Activated CD8-positive, alpha-beta memory T cell treated with anti-CD3 and anti-CD28 coated beads, Interleukin-2, amount 10 ng/mL, durations not matched to agents 7 days and 5 days (primary cell): Measurements from ENCODE around the gene SLC39A1. TPM values are rescaled to one million over a fixed set of nuclear protein-coding genes. Genes with fewer than 3 reads are reported as not detected.
"Not testable (repeated sequence)": the region's sequence is repeated elsewhere in the genome, so short reads cannot be mapped to it uniquely, and the experiment has no call there.

Experiments
- ATAC-seq: fragments of 150-1000 bp; cut with Tn5 transposase; one replicate; pipeline ENCODE4 v1.10.0; 2021; ENCODE audit warnings: moderate library complexity
- CTCF ChIA-PET: fragments of 350-600 bp; sonication (Branson Sonifier 250); formaldehyde crosslinking; loops from one replicate; lab custom pipeline; 2021; ENCODE audit warnings: antibody characterized with exemption; lab: Charles Lee
- DNase-seq: peaks from one replicate; pipeline ENCODE4 v3.0.0-alpha.2; 2020
- H3K27ac Mint-ChIP-seq: one replicate; pipeline ENCODE4 v1.8.0; 2021; ENCODE audit warnings: mild to moderate bottlenecking, mixed read lengths
- H3K27me3 Mint-ChIP-seq: one replicate; pipeline ENCODE4 v1.8.0; 2021; ENCODE audit warnings: mixed read lengths
- H3K36me3 Mint-ChIP-seq: one replicate; pipeline ENCODE4 v1.8.0; 2021; ENCODE audit warnings: mild to moderate bottlenecking, mixed read lengths
- H3K4me1 Mint-ChIP-seq: one replicate; pipeline ENCODE4 v1.8.0; 2021; ENCODE audit warnings: mixed read lengths
- H3K4me3 Mint-ChIP-seq: one replicate; pipeline ENCODE4 v1.8.0; 2021; ENCODE audit warnings: mild to moderate bottlenecking, moderate library complexity, mixed read lengths
- H3K9me3 Mint-ChIP-seq: one replicate; pipeline ENCODE4 v1.8.0; 2022; ENCODE audit warnings: low read depth, mixed read lengths
- total RNA-seq, 2 experiments: library from RNA; stranded (reverse); gene quantifications; one replicate each; pipeline ENCODE4 v1.2.3, GENCODE V29; 2021

The SLC39A1 gene
- total RNA-seq, 2 experiments from 2014 or later = 38.1 to 48.0 TPM

- Mint-ChIP-seq H3K36me3 (peaks cover 9% of the 10 kb centered on the region), H3K4me3 (peak within 1 kb of the TSS; percentile 62)
- no peak for ATAC-seq
These were observed 22.8 kb upstream of the SLC39A1 start, which contains the start of gene RAB13 for GRCh38 chr1:153985941-153986761. RAB13 (minus strand) TSS chr1:153986339; CDS start chr1:153986236, 103 bp downstream.

DNA sequence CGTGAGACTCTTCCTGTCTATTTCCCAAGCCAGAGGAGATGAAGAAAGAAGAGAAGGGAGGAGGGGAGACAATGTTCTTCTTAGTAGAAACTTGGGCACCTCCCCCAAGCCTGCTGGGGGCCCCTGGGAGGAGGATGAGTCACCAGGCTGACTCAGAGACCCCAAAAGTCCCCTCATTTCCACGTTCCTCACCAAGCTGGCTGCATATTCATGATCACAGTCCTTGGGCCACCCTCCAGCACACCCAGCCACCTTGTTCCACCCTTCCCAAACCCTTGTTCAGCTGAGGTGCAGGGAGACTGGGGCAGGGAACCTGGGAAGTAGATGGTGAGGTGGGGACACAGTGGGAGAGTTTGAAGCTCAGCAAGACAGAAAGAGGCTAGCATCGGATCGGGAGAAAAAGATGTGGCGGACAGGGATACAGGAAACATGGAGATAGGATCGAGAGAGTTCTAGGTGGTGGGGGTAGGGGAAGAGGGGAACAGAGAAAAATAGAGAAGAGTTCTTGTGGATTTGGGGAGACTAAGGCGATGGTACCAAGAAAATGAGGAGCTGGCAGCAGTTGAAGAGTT, 22.1 kb upstream of the SLC39A1 start:
- Mint-ChIP-seq H3K9me3 (peaks cover 1% of the 10 kb centered on the region), H3K27me3 (no peaks in the 10 kb centered on the region), H3K4me1 (peaks cover 35% of the 10 kb centered on the region), H3K36me3 (peaks cover 3% of the 10 kb centered on the region), H3K4me3 (peak overlapping the region; percentile 62), H3K27ac (peak overlapping the region; percentile 60)
- ATAC-seq = no peak
- DNase-seq = no peak
- CTCF ChIA-PET = interaction anchor here (0.5 to 4.9 kb wide), 21 partner anchors 10 to 489 kb away, joined by 3 to 96 read pairs (median 8); partner anchors contain the start of genes CREB3L4, DENND4B, GATAD2B and ILF2

More at GRCh38 chr1:153985941-153986761, 22.8 kb upstream of the SLC39A1 start, which contains the start of gene RAB13:
- Mint-ChIP-seq H3K9me3 (peaks cover 1% of the 10 kb centered on the region), H3K27me3 (no peaks in the 10 kb centered on the region), H3K4me1 (peaks cover 38% of the 10 kb centered on the region), H3K27ac (peak within 1 kb of the TSS; percentile 87)
- CTCF ChIA-PET = interaction anchor here (0.8 to 4.9 kb wide), 33 partner anchors 10 to 490 kb away, joined by 3 to 96 read pairs (median 8); partner anchors contain the start of genes CREB3L4, DENND4B, GATAD2B and ILF2
- DNase-seq = no peak

GRCh38 chr1:153984123-153984894, 21.0 kb upstream of the SLC39A1 start:
- Mint-ChIP-seq H3K4me1 (peaks cover 29% of the 10 kb centered on the region), H3K27me3 (no peaks in the 10 kb centered on the region), H3K27ac (no peak overlapping the region), H3K36me3 (no peaks in the 10 kb centered on the region), H3K9me3 (no peaks in the 10 kb centered on the region), H3K4me3 (no peak overlapping the region)
- CTCF ChIA-PET = interaction anchor here (0.8 to 4.9 kb wide), 6 partner anchors 14 to 209 kb away, joined by 3 to 96 read pairs (median 5); partner anchors contain the start of genes CREB3L4, DENND4B and SLC27A3
- DNase-seq (no peak), ATAC-seq (no peak)

GRCh38 chr1:153981735-153982134, 18.4 kb upstream of the SLC39A1 start:
- H3K9me3 Mint-ChIP-seq, H3K36me3 Mint-ChIP-seq, H3K27ac Mint-ChIP-seq, DNase-seq, H3K4me3 Mint-ChIP-seq, H3K27me3 Mint-ChIP-seq, ATAC-seq: not testable (repeated sequence)
- CTCF ChIA-PET = interaction anchor here (0.8 kb wide), 1 partner anchor 35 kb away, joined by 4 read pairs; the partner anchor contains the start of gene DENND4B
- peaks cover 32% of the 10 kb centered on the region for H3K4me1 Mint-ChIP-seq

- not testable (repeated sequence) for H3K27ac Mint-ChIP-seq, ATAC-seq, H3K9me3 Mint-ChIP-seq, DNase-seq, H3K27me3 Mint-ChIP-seq
- CTCF ChIA-PET = interaction anchor here (0.8 to 6.4 kb wide), 9 partner anchors 7 to 301 kb away, joined by 4 to 65 read pairs (median 16); partner anchors contain the start of genes CREB3L4, CRTC2, DENND4B and RAB13
- H3K4me1 Mint-ChIP-seq = peaks cover 33% of the 10 kb centered on the region
- H3K4me3 Mint-ChIP-seq = peak overlapping the region; percentile 95
- H3K36me3 Mint-ChIP-seq = peaks cover 26% of the 10 kb centered on the region
These were observed 15.8 kb upstream of the SLC39A1 start for GRCh38 chr1:153979091-153979490.

DNA sequence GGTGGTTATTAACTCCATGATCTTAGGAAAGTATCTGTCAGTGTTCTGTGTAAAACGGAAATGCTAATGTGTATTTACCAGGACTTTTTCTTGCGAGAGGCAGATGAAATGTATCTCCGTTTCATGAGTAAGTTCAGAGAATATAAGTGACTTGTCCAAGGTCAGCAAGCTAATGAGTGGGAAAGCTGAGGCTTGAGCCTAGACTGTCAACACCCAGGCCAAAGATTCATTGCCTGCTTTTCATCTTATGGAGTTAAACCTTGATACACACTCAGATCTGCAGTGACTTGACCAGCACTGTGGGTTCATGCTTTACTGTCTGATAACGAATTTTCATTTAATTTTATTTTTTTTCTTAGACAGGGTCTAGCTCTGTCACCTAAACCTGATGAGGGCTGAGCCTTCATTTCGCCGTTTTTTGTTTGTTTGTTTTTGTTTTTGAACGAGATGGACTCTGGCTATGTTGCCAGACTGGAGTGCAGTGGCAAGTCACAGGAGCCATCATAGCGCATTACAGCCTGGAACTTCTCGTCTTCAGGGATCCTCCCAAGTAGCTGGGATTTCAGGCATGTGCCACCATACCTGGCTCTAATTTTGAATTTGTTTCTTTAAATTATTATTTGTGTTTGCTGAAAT, 15.1 kb upstream of the SLC39A1 start:
- CTCF ChIA-PET = interaction anchor here (0.8 to 6.4 kb wide), 16 partner anchors 8 to 301 kb away, joined by 3 to 65 read pairs (median 5); partner anchors contain the start of genes CREB3L4, CRTC2, DENND4B and RAB13
- peaks cover 28% of the 10 kb centered on the region for H3K36me3 Mint-ChIP-seq
- peak overlapping the region; percentile 87 for H3K27ac Mint-ChIP-seq
- no peaks in the 10 kb centered on the region for H3K27me3 Mint-ChIP-seq
- H3K4me1 Mint-ChIP-seq = peaks cover 34% of the 10 kb centered on the region
- DNase-seq = no peak
- ATAC-seq = no peak
- no peaks in the 10 kb centered on the region for H3K9me3 Mint-ChIP-seq
- peak overlapping the region; percentile 95 for H3K4me3 Mint-ChIP-seq

DNA sequence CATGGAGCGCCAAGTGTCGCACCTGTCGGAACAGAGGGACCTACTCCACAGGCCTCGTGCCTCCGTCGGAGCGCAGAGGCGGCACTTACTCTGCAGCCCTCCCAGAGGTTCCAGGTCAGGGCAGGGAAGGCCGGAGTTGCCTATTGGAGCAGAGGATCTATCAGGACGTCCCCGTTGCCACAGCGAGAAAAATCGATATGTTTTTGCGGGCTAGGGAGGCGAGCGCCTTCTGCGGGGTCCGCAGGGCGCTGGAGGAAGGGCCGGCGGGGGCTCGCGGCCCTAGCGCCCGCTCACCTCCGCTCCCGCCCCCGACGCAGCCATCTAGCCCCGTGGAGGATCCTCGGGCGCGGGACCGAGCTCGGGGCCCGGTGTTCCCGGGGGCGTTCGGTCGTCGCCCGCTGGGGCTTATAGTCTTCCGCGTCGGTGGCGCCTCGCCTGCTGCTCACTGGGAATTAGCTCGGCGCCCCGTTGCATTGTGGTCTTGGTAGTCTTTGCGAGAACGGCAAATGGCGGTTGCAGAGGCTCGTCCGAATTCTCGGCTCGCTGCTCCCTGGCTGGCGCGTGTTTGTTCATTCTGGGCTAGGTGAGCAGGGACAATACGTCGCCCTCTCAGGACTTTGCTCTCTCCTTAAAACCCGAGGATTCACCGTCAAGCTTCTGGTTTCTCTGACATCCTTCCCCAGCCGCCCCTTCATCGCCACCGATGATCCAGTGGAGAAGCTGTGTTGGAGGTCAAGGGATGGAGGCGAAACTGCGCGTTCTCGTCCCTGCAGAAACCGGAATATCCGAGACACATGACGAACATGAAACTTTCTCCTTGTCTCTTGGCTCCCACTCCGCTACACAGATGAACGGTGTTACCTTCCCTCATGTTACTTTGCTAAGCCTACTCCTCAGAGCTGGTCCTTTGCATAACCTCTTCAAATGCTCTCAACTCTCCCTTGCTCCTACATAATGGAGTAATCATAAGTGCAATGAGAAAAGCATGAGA, 14.2 kb upstream of the SLC39A1 start, which contains the start of gene JTB:
TSS of gene JTB (minus strand) at position 425 of the 991 bp plus-strand sequence. CDS start at position 3, 422 bp downstream.
- ATAC-seq = peak; percentile 97
- H3K27ac Mint-ChIP-seq = peak within 1 kb of the TSS; percentile 94
- CTCF ChIA-PET = interaction anchor here (1.1 to 6.4 kb wide), 16 partner anchors 8 to 445 kb away, joined by 3 to 65 read pairs (median 5); partner anchors contain the start of genes CREB3L4, CRTC2, DENND4B and RAB13
- DNase-seq = peak; percentile 91
- no peaks in the 10 kb centered on the region for H3K9me3 Mint-ChIP-seq
- peak within 1 kb of the TSS; percentile 95 for H3K4me3 Mint-ChIP-seq
- peaks cover 33% of the 10 kb centered on the region for H3K36me3 Mint-ChIP-seq
- no peaks in the 10 kb centered on the region for H3K27me3 Mint-ChIP-seq
- peaks cover 41% of the 10 kb centered on the region for H3K4me1 Mint-ChIP-seq

DNA sequence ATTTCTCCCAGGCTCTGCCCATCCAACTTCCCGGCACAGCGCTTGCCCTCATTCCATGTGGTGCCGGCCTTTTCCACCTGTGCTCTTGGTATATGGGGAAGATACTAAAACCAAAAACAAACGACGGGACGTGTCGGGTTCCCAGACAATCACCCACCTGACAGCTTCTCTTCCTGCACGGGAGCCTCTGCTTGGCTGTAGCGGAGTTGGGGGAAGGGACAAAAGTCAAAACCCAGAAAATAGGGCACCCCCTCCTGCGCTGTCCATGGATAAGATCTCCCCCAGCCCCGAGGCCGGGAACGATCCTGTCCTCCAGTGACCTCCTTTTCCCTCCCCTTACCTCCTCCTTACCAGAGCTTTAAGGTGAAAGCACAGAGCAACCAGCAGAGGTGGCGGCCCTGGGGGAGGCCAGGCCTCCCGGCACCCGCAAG, 13.5 kb upstream of the SLC39A1 start:
- no peaks in the 10 kb centered on the region for H3K27me3 Mint-ChIP-seq
- CTCF ChIA-PET = interaction anchor here (0.9 to 6.4 kb wide), 17 partner anchors 7 to 444 kb away, joined by 3 to 65 read pairs (median 5); partner anchors contain the start of genes CREB3L4, CRTC2, DENND4B and RAB13
- no peak for ATAC-seq
- H3K4me3 Mint-ChIP-seq = peak overlapping the region; percentile 95
- peak; percentile 44 for DNase-seq
- H3K36me3 Mint-ChIP-seq = peaks cover 33% of the 10 kb centered on the region
- peak overlapping the region; percentile 94 for H3K27ac Mint-ChIP-seq
- no peaks in the 10 kb centered on the region for H3K9me3 Mint-ChIP-seq
- peaks cover 48% of the 10 kb centered on the region for H3K4me1 Mint-ChIP-seq

DNA sequence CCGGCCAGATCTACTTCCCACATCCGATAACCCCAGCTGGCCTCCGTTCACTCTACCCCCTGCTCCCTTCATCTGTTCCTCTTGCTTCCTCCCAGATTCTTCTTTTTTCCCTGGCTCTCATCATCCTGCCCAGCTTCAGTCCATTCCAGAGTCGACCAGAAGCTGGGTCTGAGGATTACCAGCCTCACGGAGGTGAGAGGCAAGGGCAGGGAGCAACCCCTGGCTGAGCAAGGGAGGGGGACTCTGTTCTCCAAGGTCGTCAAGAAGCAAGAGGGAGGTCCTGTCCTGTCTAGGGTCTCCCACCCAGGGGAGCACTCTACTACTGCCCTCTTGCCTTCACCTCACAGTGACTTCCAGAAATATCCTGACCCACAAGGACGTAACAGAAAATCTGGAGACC, 10.2 kb upstream of the SLC39A1 start:
- H3K4me3 Mint-ChIP-seq = no peak overlapping the region
- peaks cover 54% of the 10 kb centered on the region for H3K4me1 Mint-ChIP-seq
- CTCF ChIA-PET = interaction anchor here (6.2 kb wide), 1 partner anchor 13 kb away, joined by 65 read pairs; the partner anchor contains the start of gene RAB13
- H3K36me3 Mint-ChIP-seq = peaks cover 33% of the 10 kb centered on the region
- ATAC-seq (no peak), DNase-seq (no peak)
- no peaks in the 10 kb centered on the region for H3K9me3 Mint-ChIP-seq
- H3K27ac Mint-ChIP-seq = no peak overlapping the region
- H3K27me3 Mint-ChIP-seq = no peaks in the 10 kb centered on the region

DNA sequence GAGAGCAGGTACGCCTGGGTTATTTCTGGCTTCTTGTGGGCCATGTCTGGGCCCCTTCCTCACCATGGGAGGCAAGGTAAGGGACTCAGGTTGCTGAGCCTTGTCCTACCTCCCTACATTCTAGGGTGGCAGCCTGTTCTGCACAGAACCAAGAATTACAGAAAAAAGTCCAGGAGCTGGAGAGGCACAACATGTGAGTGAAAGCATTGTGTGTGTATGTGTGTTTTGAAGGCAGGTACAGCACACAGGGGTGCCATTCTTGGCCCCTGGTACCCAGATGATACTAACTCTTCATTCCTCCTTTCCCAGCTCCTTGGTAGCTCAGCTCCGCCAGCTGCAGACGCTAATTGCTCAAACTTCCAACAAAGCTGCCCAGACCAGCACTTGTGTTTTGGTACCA, 9.7 kb upstream of the SLC39A1 start:
- H3K27ac Mint-ChIP-seq = no peak overlapping the region
- no peak for ATAC-seq
- no peak overlapping the region for H3K4me3 Mint-ChIP-seq
- no peak for DNase-seq
- CTCF ChIA-PET = interaction anchor here (6.2 kb wide), 1 partner anchor 13 kb away, joined by 65 read pairs; the partner anchor contains the start of gene RAB13
- peaks cover 33% of the 10 kb centered on the region for H3K36me3 Mint-ChIP-seq
- no peaks in the 10 kb centered on the region for H3K9me3 Mint-ChIP-seq
- no peaks in the 10 kb centered on the region for H3K27me3 Mint-ChIP-seq
- peaks cover 55% of the 10 kb centered on the region for H3K4me1 Mint-ChIP-seq

- Mint-ChIP-seq H3K4me3 (no peak overlapping the region), H3K4me1 (peaks cover 57% of the 10 kb centered on the region), H3K9me3 (no peaks in the 10 kb centered on the region), H3K36me3 (peaks cover 19% of the 10 kb centered on the region), H3K27me3 (no peaks in the 10 kb centered on the region), H3K27ac (no peak overlapping the region)
- ATAC-seq (no peak), DNase-seq (no peak)
- CTCF ChIA-PET = interaction anchor here (1.0 to 1.3 kb wide), 3 partner anchors 7 to 24 kb away, joined by 3 to 5 read pairs (median 3); partner anchors contain the start of genes DENND4B and JTB
These were observed 7.0 kb upstream of the SLC39A1 start for GRCh38 chr1:153970346-153970745.
